Right lobe of liver (tissue), 6 donors: ENCODE data around the gene CTNNB1. TPM values are rescaled to one million over a fixed set of nuclear protein-coding genes. Genes with fewer than 3 reads are reported as not detected.

ENCODE experiments used
- ATAC-seq, 4 donors: fragments of 200-7000 bp; cut with Tn5 transposase; one replicate each; pipeline ENCODE4 v1.9.1; 2020; ENCODE audit warnings: mild to moderate bottlenecking in 4 of 4, moderate library complexity in 4 of 4
- DNase-seq, 3 donors: peaks; one replicate each; pipeline ENCODE4 v3.0.0-alpha.2; 2020
- H3K27ac ChIP-seq, 3 donors: fragments of 200-600 bp; one replicate each; pipeline ENCODE4 v1.8.0; 2022
- H3K27me3 ChIP-seq, 2 donors: fragments of 200-600 bp; one replicate each; pipeline ENCODE4 v1.8.0; 2022
- H3K36me3 ChIP-seq, 4 donors: fragments of 200-600 bp; sonication (generic) in 1 of 4; one replicate each; pipeline versions ENCODE4 v1.5.1 to v1.8.0; 2017 to 2022; ENCODE audit warnings: control low read depth in 1 of 4
- H3K4me1 ChIP-seq, 4 donors: fragments of 200-600 bp; sonication (generic) in 1 of 4; one replicate each; pipeline versions ENCODE4 v1.5.1 to v1.8.0; 2017 to 2022; ENCODE audit warnings: control low read depth in 1 of 4
- H3K4me3 ChIP-seq, 3 donors: fragments of 200-600 bp; one replicate each; pipeline ENCODE4 v1.8.0; 2022
- H3K9me3 ChIP-seq, 4 donors: fragments of 200-600 bp; sonication (generic) in 1 of 4; one replicate each; pipeline versions ENCODE4 v1.5.1 to v1.8.0; 2017 to 2022; ENCODE audit warnings: control low read depth in 1 of 4
- POLR2A ChIP-seq: fragments of 450-650 bp; IDR thresholded peaks from one replicate; pipeline ENCODE4 v1.6.1; 2017; ENCODE audit warnings: antibody characterized with exemption, mild to moderate bottlenecking
- WGBS: methylation state at CpG from one replicate; pipeline ENCODE4 v1.1.6; 2018; ENCODE audit warnings: low coverage, low lambda C conversion rate; ENCODE audit not compliant: insufficient coverage; ENCODE audit errors: missing lambda C conversion rate; 5-methylcytosine and 5-hydroxymethylcytosine counted together
- intact Hi-C, 2 donors: fragments of 100-400 bp; cut with DNase I; formaldehyde crosslinking; loops; one replicate each; pipeline versions ENCODE4 v1.11.2 to v1.14.1; 2022
- total RNA-seq, 6 experiments: library from RNA; depleted of rRNA in 2 of 6; stranded (reverse); fragments of >200 nt in 2 of 6; fragmentation: NEBNext Ultra II Directional in 3 of 6; extraction: Animal tissue kit (Norgen Biotek cat#: 25700) in 3 of 6; gene quantifications; one replicate each; pipeline versions ENCODE4 v1.1.0 to v1.2.4, GENCODE V29; 2016 to 2023
- TF ChIP-seq, protein P1 (sequence below), 4 donors: fragments of 200-600 bp in 3 of 4; fragments of 450-650 bp in 1 of 4; IDR thresholded peaks; one replicate each; pipeline versions ENCODE4 v1.5.1 to v1.8.0; 2016 to 2022; ENCODE audit warnings: antibody characterized with exemption in 4 of 4, mild to moderate bottlenecking in 2 of 4
- donor health status: DM: no; HTN: yes; CAD: no.
- donor health status: DM: no; HTN: no; CAD: no.
- donor health status: DM: no; HTN: no; CAD: no.
- donor health status: DM: no; HTN: yes; CAD: no.
- donor health status: DM: no; HTN: yes; CAD: no.

CTNNB1 gene
- total RNA-seq, 6 experiments from 2014 or later, result 107 to 160 (median 138) TPM

- ATAC-seq (no peak), DNase-seq (no peak)
- intact Hi-C loops, result no loop called here
- Histone ChIP-seq H3K9me3 (no peaks in the 10 kb centered on the region), H3K4me3 (no peak overlapping the region), H3K4me1 (peaks cover 0 to 65% (median 12%) of the 10 kb centered on the region in 4 donors), H3K27me3 (no peaks in the 10 kb centered on the region), H3K27ac (no peak overlapping the region), H3K36me3 (peaks cover 0 to 4% (median under 1%) of the 10 kb centered on the region in 4 donors)
- TF ChIP-seq, protein P1, sequence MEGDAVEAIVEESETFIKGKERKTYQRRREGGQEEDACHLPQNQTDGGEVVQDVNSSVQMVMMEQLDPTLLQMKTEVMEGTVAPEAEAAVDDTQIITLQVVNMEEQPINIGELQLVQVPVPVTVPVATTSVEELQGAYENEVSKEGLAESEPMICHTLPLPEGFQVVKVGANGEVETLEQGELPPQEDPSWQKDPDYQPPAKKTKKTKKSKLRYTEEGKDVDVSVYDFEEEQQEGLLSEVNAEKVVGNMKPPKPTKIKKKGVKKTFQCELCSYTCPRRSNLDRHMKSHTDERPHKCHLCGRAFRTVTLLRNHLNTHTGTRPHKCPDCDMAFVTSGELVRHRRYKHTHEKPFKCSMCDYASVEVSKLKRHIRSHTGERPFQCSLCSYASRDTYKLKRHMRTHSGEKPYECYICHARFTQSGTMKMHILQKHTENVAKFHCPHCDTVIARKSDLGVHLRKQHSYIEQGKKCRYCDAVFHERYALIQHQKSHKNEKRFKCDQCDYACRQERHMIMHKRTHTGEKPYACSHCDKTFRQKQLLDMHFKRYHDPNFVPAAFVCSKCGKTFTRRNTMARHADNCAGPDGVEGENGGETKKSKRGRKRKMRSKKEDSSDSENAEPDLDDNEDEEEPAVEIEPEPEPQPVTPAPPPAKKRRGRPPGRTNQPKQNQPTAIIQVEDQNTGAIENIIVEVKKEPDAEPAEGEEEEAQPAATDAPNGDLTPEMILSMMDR (IDR thresholded peaks at IDR 0.05), result no peak
- TF ChIP-seq POLR2A, result no peak
- 94% methylated on average over 1 of the region's 1 CpG for WGBS
These were observed 20.1 kb downstream of the CTNNB1 start for GRCh38 chr3:41219424-41219823.

DNA sequence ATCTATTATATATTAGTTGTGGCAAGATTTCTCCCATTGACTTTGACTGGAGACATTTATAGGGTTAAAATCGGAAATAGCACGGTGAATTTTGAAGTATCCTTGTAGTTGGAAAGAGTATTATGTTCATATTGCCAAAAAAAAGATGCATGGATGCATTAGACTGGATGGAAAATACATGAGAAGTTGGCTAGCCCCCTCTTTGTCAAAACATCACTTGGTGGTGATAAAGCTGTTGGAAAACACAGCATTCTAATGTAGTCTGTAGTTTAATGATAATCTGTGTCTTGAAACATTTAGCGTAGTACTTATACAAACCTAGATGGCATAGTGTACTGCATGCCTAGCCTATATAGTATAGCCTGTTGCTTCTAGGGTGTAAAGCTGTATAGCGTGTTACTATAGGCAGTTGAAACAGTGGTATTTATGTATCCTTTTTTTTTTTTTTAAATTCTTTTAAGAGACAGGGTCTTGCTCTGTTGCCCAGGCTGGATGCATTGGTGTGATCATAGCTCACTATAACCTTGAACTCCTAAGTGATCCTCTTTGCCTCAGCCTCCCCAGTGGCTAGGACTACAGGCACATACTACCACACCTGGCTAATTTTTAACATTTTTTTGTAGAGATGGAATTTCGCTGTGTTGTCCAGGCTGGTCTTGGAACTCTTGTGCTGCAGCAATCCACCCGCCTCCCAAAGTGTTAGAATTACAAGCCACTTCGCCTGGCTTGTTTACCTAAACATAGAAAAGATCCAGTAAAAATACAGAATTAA is 21.8 kb downstream of the CTNNB1 start:
- DNase-seq (no peak), ATAC-seq (peak in 3 of 4 donors; percentile 41 to 63 (median 52))
- intact Hi-C loops, result no loop called here
- Histone ChIP-seq H3K36me3 (peaks cover 5 to 20% (median 13%) of the 10 kb centered on the region in 4 donors), H3K4me1 (peaks cover 0 to 54% (median 10%) of the 10 kb centered on the region in 4 donors), H3K9me3 (no peaks in the 10 kb centered on the region), H3K4me3 (no peak overlapping the region), H3K27me3 (no peaks in the 10 kb centered on the region), H3K27ac (no peak overlapping the region)
- WGBS, result 60% methylated on average over 7 of the region's 7 CpGs
- TF ChIP-seq, protein P1 (IDR thresholded peaks at IDR 0.05), result no peak

DNA sequence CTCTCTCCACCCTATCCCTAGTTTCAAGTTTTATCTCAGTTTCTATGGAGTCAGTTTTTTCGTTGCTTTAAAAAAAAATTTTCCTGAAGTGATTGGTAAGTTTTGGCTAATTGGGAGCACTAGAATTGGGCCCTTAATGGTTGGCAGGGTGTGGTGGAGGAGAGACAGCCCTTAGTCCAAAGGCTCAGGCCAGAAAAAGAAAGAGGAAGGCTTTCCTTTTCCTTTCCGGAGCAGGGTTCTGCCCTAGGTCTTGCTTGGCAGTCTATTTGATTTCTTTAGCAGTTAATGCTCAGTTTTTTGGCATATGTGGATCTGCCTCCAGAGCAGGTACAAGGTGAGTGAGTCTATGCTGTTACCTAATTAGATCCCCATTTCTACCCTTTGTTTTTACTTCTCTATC is 22.7 kb downstream of the CTNNB1 start:
- TF ChIP-seq POLR2A, result no peak
- TF ChIP-seq, protein P1 (IDR thresholded peaks at IDR 0.05), result no peak
- WGBS, result 48% methylated on average over 2 of the region's 2 CpGs
- Histone ChIP-seq H3K9me3 (no peaks in the 10 kb centered on the region), H3K27ac (no peak overlapping the region), H3K36me3 (peaks cover 5 to 30% (median 18%) of the 10 kb centered on the region in 4 donors), H3K4me3 (no peak overlapping the region), H3K27me3 (no peaks in the 10 kb centered on the region), H3K4me1 (peaks cover 0 to 46% (median 8%) of the 10 kb centered on the region in 4 donors)
- intact Hi-C loops, result no loop called here
- DNase-seq (no peak), ATAC-seq (peak; percentile 33 to 50 (median 46))

DNA sequence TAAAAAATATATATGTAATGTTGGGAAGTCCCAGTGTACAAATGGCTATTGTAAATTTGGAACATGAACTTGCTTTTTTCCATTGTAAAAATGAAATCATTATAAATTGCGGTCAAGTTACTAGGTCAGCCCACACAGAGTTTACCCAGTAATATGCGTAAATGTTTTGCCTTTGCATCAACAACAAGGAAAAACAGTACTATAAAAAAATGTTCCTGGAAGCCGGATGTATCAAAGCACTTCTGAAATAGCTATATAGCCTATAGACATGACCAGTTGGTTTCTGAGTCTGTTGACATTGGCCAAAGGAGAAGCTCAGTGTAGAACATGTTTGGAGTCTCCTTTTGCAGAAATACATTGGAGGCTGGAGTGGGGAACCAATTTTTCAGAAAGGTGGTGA is 23.2 kb downstream of the CTNNB1 start:
- Histone ChIP-seq H3K27me3 (no peaks in the 10 kb centered on the region), H3K4me1 (peaks cover 0 to 41% (median 6%) of the 10 kb centered on the region in 4 donors), H3K36me3 (peaks cover 5 to 34% (median 20%) of the 10 kb centered on the region in 4 donors), H3K9me3 (no peaks in the 10 kb centered on the region), H3K4me3 (no peak overlapping the region), H3K27ac (no peak overlapping the region)
- TF ChIP-seq, protein P1 (IDR thresholded peaks at IDR 0.05), result no peak
- TF ChIP-seq POLR2A, result no peak
- ATAC-seq (no peak), DNase-seq (no peak)
- intact Hi-C loops, result no loop called here
- 68% methylated on average over 3 of the region's 3 CpGs for WGBS
